HUES6 (cell line): ENCODE measurements around the gene GEMIN4.
A peak's percentile ranks its signal among the peaks of the same experiment; 100 is the strongest.
"Not testable (repeated sequence)": the region's sequence is repeated elsewhere in the genome, so short reads cannot be mapped to it uniquely, and the experiment has no call there.

ENCODE experiments used
- H3K27ac ChIP-seq: 2 replicates; pipeline ENCODE4 v1.7.0; 2013; ENCODE audit warnings: low read depth, mild to moderate bottlenecking, low read length, inconsistent platforms
- H3K27me3 ChIP-seq: 2 replicates; pipeline ENCODE4 v1.6.1; 2013; ENCODE audit warnings: low read length; ENCODE audit not compliant: control insufficient read depth, insufficient read depth
- H3K36me3 ChIP-seq: 2 replicates; pipeline ENCODE4 v1.6.1; 2013; ENCODE audit warnings: low read length; ENCODE audit not compliant: control insufficient read depth, insufficient read depth
- H3K4me1 ChIP-seq: 2 replicates; pipeline ENCODE4 v1.6.1; 2013; ENCODE audit warnings: low read length; ENCODE audit not compliant: control insufficient read depth, insufficient read depth
- H3K4me3 ChIP-seq: 2 replicates; pipeline ENCODE4 v1.5.1; 2013; ENCODE audit warnings: low read depth, low read length
- H3K9ac ChIP-seq: one replicate; pipeline ENCODE4 v1.6.1; 2013; ENCODE audit warnings: mild to moderate bottlenecking, low read length
- H3K9me3 ChIP-seq: 2 replicates; pipeline ENCODE4 v1.6.1; 2013; ENCODE audit warnings: low read depth, low read length; ENCODE audit not compliant: control insufficient read depth, insufficient read depth

The GEMIN4 gene

GRCh38 chr17:774313-774584 is 22.2 kb upstream of the GEMIN4 start:
- Histone ChIP-seq H3K4me3 (no peak overlapping the region), H3K36me3 (peaks cover 89% of the 10 kb centered on the region), H3K4me1 (no peaks in the 10 kb centered on the region), H3K9ac (no peak overlapping the region), H3K27ac (no peak overlapping the region), H3K9me3 (no peaks in the 10 kb centered on the region), H3K27me3 (no peaks in the 10 kb centered on the region)

GRCh38 chr17:773467-774312 is 21.6 kb upstream of the GEMIN4 start:
- no peaks in the 10 kb centered on the region for H3K4me1 ChIP-seq
- no peaks in the 10 kb centered on the region for H3K9me3 ChIP-seq
- no peak overlapping the region for H3K27ac ChIP-seq
- H3K36me3 ChIP-seq = peaks cover 91% of the 10 kb centered on the region
- no peak overlapping the region for H3K4me3 ChIP-seq
- H3K27me3 ChIP-seq = no peaks in the 10 kb centered on the region
- no peak overlapping the region for H3K9ac ChIP-seq

GRCh38 chr17:773016-773415 is 21.0 kb upstream of the GEMIN4 start:
- H3K27me3 ChIP-seq = no peaks in the 10 kb centered on the region
- no peaks in the 10 kb centered on the region for H3K4me1 ChIP-seq
- no peaks in the 10 kb centered on the region for H3K9me3 ChIP-seq
- peaks cover 85% of the 10 kb centered on the region for H3K36me3 ChIP-seq
- no peak overlapping the region for H3K27ac ChIP-seq
- no peak overlapping the region for H3K9ac ChIP-seq
- H3K4me3 ChIP-seq = no peak overlapping the region

- Histone ChIP-seq H3K27me3 (no peaks in the 10 kb centered on the region), H3K4me1 (no peaks in the 10 kb centered on the region), H3K4me3 (no peak overlapping the region), H3K36me3 (peaks cover 61% of the 10 kb centered on the region), H3K9ac (no peak overlapping the region), H3K9me3 (no peaks in the 10 kb centered on the region), H3K27ac (no peak overlapping the region)
Measured at GRCh38 chr17:767076-767475, 15.0 kb upstream of the GEMIN4 start.

DNA sequence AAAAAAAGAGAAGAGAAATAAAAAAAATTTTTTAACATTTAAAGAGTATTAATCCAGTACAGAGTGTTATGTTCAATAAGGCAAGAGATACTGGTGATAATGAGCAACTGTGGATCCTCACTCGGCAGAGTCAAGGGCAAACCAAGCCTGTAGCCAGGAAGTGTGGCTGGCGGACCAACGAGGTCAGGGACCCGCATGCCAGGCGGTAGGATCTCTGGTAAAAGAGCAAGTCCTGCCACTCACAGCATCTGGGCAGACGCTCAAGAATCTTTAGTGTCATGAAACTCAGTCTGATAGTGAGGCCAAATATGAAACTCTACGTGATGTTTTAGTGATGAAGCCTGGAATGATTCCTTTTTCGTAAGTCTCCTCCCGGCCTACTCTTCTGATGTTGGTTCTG is 8.3 kb upstream of the GEMIN4 start:
- H3K27ac ChIP-seq = no peak overlapping the region
- no peaks in the 10 kb centered on the region for H3K9me3 ChIP-seq
- H3K9ac ChIP-seq = no peak overlapping the region
- H3K27me3 ChIP-seq = no peaks in the 10 kb centered on the region
- no peak overlapping the region for H3K4me3 ChIP-seq
- H3K36me3 ChIP-seq = peaks cover 75% of the 10 kb centered on the region
- H3K4me1 ChIP-seq = 0 out of 2 replicates have a peak, but pooled peaks cover 5% of the 10 kb centered on the region

DNA sequence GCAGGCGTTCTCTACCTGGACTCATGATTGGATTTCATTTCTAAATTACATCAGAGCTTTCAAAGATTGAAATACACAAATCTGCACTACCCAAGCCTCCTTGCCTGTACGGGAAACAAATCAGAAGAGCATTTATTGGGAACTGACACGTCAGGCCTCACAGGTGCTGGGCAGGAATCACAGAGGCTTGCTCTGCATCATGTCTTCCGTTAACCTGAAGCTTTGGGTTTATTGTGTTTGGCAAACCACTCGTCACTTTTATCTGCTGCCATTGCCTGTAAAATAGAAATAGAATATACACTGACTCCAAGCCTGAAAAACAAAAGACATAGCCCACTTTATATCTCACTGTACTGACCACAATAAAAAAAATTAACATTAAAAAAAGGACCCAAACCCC is 7.9 kb upstream of the GEMIN4 start:
- Histone ChIP-seq H3K9ac (no peak overlapping the region), H3K4me3 (no peak overlapping the region), H3K9me3 (no peaks in the 10 kb centered on the region), H3K4me1 (0 out of 2 replicates have a peak, but pooled peaks cover 5% of the 10 kb centered on the region), H3K27ac (no peak overlapping the region), H3K27me3 (no peaks in the 10 kb centered on the region), H3K36me3 (peaks cover 71% of the 10 kb centered on the region)

GRCh38 chr17:756010-756567 is 4.0 kb upstream of the GEMIN4 start:
- H3K9me3 ChIP-seq, H3K4me3 ChIP-seq: not testable (repeated sequence)

GRCh38 chr17:755319-755961 is 3.4 kb upstream of the GEMIN4 start:
- not testable (repeated sequence) for H3K9me3 ChIP-seq, H3K27me3 ChIP-seq, H3K4me3 ChIP-seq
- peaks cover 12% of the 10 kb centered on the region; the same call in 1 of the 2 replicates for H3K4me1 ChIP-seq
- H3K36me3 ChIP-seq = peaks cover 36% of the 10 kb centered on the region
- H3K27ac ChIP-seq = peak overlapping the region; percentile 79; the same call in 1 of the 2 replicates
- H3K9ac ChIP-seq = peak overlapping the region; percentile 38

More at GRCh38 chr17:756010-756567, 4.0 kb upstream of the GEMIN4 start:
- H3K27ac ChIP-seq = peak overlapping the region; percentile 79; the same call in 1 of the 2 replicates
- peaks cover 42% of the 10 kb centered on the region for H3K36me3 ChIP-seq
- peaks cover 10% of the 10 kb centered on the region; the same call in 1 of the 2 replicates for H3K4me1 ChIP-seq
- peak overlapping the region; percentile 38 for H3K9ac ChIP-seq
- not testable (repeated sequence) for H3K27me3 ChIP-seq

GRCh38 chr17:753418-753817 is 1.4 kb upstream of the GEMIN4 start:
- Histone ChIP-seq H3K36me3 (peaks cover 33% of the 10 kb centered on the region), H3K4me1 (peaks cover 12% of the 10 kb centered on the region; the same call in 1 of the 2 replicates), H3K9ac (no peak overlapping the region), H3K9me3 (peaks cover 13% of the 10 kb centered on the region), H3K27ac (no peak overlapping the region), H3K27me3 (no peaks in the 10 kb centered on the region), H3K4me3 (no peak overlapping the region)

GRCh38 chr17:752620-753219 is 656 bp upstream of the GEMIN4 start:
- H3K9me3 ChIP-seq = peaks cover 17% of the 10 kb centered on the region
- peaks cover 12% of the 10 kb centered on the region; the same call in 1 of the 2 replicates for H3K4me1 ChIP-seq
- H3K9ac ChIP-seq = peak overlapping the region; percentile 76
- peak overlapping the region; percentile 86 for H3K4me3 ChIP-seq
- H3K27ac ChIP-seq = peak overlapping the region; percentile 56; the same call in 1 of the 2 replicates
- peaks cover 33% of the 10 kb centered on the region for H3K36me3 ChIP-seq
- no peaks in the 10 kb centered on the region for H3K27me3 ChIP-seq
